ENCODE measurements around the gene PTRHD1.
"Not testable (repeated sequence)": the region's sequence is repeated elsewhere in the genome, so short reads cannot be mapped to it uniquely, and the experiment has no call there.

PTRHD1 gene

DNA sequence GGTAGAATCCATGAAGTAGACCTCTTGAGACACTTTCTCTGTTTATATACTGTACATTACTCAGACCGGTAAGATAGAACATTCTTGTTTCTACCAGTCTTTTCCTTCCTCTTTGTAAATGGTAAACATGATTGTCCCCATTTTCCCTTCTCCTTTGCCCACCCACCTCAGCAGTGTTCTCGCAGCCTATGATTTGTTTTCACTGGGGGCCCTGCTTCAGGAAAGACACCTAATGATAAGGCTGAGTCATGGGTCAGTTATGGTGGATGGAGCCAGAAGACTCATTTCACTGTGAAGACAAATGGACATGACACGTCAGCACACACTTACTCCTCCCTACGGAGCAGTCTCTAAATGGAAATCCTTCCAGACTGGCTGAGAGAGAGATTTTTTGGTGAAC lies 23.7 kb upstream of the PTRHD1 start:
- no peak overlapping the region for H3K4me3 ChIP-seq (ENCODE audit: low read length)

DNA sequence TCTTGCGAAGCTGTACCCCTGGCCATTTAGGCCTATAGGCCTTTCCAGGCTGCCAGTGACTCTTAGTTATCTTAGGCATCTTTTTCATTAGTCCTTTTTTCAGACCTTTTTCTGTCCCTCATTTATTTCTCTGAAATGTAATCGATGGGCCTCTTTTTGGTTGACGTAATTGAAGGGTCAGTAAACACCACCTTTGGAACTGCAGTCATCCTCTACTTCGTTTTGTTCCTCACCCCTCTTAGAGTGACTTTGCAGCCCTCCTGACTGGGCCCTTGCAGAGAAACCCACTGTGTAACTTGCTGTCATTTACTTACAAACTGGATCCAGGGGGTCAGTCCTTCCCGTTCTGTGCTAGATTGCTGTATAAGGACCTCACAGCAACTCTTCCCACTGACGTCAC lies 23.2 kb upstream of the PTRHD1 start:
- H3K4me3 ChIP-seq (ENCODE audit: low read length) = no peak overlapping the region
- no peak for DNase-seq (ENCODE audit: low read depth, low spot score)

More for the DNA sequence above, 23.7 kb upstream of the PTRHD1 start:
- no peak for DNase-seq (ENCODE audit: low read depth, low spot score)

- no peak for DNase-seq (ENCODE audit: low read depth, low spot score)
These were observed 22.0 kb upstream of the PTRHD1 start for GRCh38 chr2:24815171-24815570.

DNA sequence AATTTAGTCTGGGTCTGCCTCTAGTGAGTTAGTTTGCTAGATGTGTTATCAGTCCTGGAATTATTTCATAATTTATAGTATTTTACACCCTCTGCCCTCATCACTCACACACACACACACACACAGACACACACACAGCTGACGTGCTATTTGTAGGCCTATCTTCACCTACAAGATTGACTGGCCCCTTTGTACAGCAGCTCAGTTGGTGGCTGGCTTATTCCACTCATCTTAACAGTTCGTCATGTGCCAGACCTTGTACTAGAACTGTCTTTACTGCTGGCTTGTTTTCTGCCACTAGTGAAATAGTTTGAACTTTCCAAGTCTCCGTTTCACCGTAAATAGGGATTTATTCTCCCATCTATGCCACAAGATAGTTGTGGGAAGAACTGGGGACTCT lies 21.3 kb upstream of the PTRHD1 start:
- DNase-seq (ENCODE audit: low read depth, low spot score) = no peak
- no peak overlapping the region for H3K4me3 ChIP-seq (ENCODE audit: low read length)

More at GRCh38 chr2:24815171-24815570, 22.0 kb upstream of the PTRHD1 start:
- no peak overlapping the region for H3K4me3 ChIP-seq (ENCODE audit: low read length)

GRCh38 chr2:24813691-24814137 lies 20.5 kb upstream of the PTRHD1 start:
- H3K4me3 ChIP-seq (ENCODE audit: low read length) = no peak overlapping the region
- DNase-seq (ENCODE audit: low read depth, low spot score) = no peak

DNA sequence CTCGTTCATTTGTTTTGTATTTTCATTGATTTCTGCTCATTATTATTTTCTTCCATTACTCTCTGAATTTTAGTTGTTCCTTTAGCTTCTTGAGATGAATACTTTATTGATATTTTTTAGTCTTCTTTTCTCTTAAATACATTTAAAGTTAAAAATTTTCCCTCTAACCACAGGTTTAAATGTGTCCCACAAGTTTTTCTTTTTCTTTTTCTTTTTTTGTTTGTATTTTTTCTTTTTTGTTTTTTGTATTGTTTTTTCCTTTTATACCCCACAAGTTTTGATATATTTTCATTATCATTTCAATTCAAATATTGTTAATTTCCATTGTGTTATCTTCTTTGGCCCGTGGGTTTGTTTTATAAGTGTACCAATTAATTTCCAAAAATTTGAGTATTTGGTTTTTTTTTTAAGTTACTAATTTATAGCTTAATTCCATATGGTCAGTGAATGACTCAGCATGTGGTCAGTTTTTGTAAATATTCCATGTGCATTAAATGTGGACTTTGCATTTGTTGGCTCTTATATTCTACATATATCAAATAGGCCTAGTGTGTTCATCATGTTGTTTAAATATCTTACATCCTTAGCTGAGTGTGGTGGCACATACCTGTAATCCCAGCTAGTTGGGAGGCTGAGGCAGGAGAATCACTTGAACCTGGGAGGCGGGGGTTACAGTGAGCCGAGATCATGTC lies 16.3 kb upstream of the PTRHD1 start:
- DNase-seq (ENCODE audit: low read depth, low spot score) = no peak
- no peak overlapping the region for H3K4me3 ChIP-seq (ENCODE audit: low read length)

DNA sequence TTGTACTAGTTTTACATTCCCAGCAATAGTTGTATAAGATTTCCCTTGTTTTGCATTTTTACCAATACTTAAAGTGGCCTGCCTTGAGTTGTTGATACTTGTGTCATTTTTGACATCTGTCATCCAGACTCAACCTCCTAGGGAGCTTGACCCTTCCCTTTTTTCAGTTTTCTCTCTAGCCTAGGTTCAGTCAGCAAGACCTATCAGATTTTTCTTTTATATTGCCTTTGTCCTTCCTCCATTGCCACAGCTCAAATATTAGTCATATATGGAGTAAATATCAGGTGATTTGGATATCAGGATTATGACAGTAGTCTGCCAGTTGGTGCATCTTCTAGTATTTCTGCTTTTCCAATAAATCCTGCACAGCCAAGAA lies 13.5 kb upstream of the PTRHD1 start:
- no peak for DNase-seq (ENCODE audit: low read depth, low spot score)
- H3K4me3 ChIP-seq (ENCODE audit: low read length) = no peak overlapping the region

GRCh38 chr2:24805811-24806660 lies 12.8 kb upstream of the PTRHD1 start:
- not testable (repeated sequence) for DNase-seq (ENCODE audit: low read depth, low spot score); H3K4me3 ChIP-seq (ENCODE audit: low read length)

- DNase-seq (ENCODE audit: low read depth, low spot score); H3K4me3 ChIP-seq (ENCODE audit: low read length): not testable (repeated sequence)
These were observed 7.3 kb upstream of the PTRHD1 start for GRCh38 chr2:24800487-24800886.

DNA sequence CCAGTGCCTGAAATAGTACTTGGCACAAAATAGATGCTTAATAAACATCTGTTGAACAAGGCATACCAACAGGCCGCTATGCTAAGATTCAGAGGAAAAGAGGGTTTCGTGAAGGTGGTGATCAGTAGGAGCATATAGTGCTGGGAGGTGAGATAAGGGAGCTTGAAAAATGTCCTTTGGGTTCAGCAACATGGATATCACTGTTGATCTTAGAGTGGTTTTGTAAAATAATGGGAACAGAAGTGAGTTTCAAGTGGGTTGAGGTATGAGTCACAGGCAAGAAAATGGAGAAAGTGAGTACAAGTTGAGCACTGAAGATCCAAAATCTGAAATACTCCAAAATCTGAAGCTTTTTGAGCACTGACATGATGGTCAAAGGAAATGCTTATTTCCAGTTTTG lies 4.5 kb upstream of the PTRHD1 start:
- H3K4me3 ChIP-seq (ENCODE audit: low read length) = no peak overlapping the region
- DNase-seq (ENCODE audit: low read depth, low spot score) = no peak

DNA sequence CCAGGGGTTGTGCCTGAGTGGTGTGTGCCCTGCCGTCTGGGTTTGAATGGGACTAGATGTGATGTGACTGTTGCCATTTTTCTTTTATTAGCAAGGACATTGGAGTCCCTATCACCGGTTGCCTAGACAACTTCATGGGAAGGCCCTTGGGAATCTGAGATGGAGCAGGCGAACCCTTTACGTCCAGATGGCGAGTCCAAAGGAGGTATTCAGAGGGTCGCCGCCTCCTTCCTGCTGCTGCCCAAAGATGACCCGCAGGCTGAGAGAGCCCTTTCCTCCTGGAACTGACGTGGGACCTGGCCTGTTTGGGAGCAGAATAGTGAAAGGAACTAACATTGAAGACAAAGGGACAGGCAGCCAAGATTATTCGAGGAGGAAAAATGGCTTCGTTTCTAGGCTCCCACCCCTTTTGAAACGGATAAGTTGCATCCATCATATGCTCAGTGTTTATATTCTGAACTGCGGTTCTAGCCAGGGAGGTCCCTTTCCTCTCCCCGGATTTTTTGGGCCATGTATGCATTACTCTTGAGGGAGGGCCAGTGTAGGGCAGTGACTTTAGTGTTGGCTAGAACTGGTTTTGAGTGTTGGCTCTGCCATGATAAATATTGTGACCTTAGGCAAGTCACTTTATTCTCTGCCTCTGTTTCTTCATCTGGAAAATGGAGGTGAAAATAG lies 707 bp upstream of the PTRHD1 start:
- peak overlapping the region; percentile 99 for H3K4me3 ChIP-seq (ENCODE audit: low read length)
- no peak for DNase-seq (ENCODE audit: low read depth, low spot score)

DNA sequence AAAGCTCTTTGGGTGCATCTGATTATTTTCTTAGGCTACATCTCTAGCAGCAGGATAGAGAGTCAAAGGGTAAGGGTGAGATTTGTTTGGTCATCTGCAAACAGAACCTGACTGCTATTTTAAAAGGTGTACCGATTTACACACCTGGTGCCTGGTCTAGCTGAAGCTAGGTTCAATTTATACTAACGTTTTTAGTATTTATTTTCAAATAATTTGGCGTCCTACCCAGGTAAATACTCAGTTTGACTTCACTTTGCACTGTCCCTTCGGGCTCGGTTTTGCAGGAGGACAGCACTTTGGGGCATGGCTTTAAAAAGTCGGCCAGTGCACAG lies 683 bp downstream of the PTRHD1 start:
- peak overlapping the region; percentile 99 for H3K4me3 ChIP-seq (ENCODE audit: low read length)
- DNase-seq (ENCODE audit: low read depth, low spot score) = no peak

GRCh38 chr2:24791452-24791851 lies 1.7 kb downstream of the PTRHD1 start:
- DNase-seq (ENCODE audit: low read depth, low spot score) = no peak
- no peak overlapping the region for H3K4me3 ChIP-seq (ENCODE audit: low read length)

DNA sequence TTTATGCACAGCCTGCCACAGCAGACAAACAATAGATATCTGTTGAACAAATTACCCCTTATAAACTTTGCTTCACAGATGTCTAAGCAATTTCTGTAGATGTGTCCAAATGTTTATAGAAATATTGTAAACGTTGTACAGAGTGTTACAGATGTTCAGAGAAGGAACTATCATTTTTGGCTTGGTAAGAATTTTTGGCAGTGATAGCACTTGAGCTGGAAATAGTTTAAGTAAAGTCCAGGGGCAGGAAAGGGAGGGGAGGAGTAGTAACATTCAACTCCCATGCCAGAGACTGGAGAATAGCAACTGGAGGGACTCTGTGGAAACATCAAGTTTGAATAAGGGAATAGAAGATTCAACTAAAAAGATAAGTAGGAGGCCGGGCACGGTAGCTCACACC lies 4.4 kb downstream of the PTRHD1 start:
- DNase-seq (ENCODE audit: low read depth, low spot score) = no peak
- H3K4me3 ChIP-seq (ENCODE audit: low read length) = no peak overlapping the region

- DNase-seq (ENCODE audit: low read depth, low spot score) = no peak
- no peak overlapping the region for H3K4me3 ChIP-seq (ENCODE audit: low read length)
These were observed 5.7 kb downstream of the PTRHD1 start for GRCh38 chr2:24787532-24787931.

DNA sequence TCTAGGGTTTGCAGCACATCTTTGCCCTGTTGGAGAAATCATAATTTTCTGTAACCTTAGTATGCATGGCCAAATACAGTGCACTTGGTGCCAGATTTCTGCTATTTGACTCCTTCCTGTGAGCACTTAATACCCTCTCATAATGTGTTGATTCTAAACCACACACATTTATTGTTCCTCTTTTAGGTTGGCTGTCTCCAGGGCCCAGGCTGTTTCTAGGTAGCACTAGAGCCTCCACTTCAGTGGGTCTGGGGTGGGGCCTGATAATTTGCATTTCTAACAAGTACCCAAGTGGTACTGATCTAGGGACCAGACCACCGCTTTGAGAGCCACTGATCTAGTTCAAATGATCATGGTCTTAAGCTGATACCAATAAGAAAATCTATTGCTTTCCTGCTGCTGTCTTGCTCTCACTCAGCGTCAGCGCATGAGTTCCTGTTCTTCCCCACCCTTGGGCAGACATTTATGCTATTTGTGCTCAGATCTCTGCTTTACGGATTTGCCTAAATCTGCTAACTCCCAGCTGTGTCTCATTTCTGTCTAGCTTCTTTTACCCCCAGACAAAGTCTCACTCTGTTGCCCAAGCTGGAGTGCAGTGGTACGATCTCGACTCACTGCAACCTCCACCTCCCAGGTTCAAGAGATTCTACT lies 7.4 kb downstream of the PTRHD1 start:
- H3K4me3 ChIP-seq (ENCODE audit: low read length) = no peak overlapping the region
- no peak for DNase-seq (ENCODE audit: low read depth, low spot score)

DNA sequence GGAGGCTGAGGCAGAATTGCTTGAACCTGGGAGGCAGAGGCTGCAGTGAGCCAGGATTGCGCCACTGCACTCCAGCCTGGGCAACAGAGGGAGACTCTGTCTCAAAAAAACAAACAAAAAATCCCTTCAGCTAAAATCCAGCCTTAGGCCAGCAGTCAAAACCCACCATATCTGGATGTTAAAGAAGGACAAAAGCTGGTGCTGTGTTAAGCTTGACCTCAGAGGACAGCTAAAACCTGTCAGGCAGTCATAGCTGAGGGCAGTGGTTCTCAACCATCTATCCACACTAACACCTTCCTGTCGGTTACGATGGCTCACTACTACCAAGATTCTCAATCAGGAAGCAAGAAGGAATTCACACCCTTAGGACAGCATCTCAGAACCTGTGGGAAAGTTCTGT lies 9.6 kb downstream of the PTRHD1 start:
- no peak overlapping the region for H3K4me3 ChIP-seq (ENCODE audit: low read length)
- no peak for DNase-seq (ENCODE audit: low read depth, low spot score)

GRCh38 chr2:24779116-24779515 lies 14.1 kb downstream of the PTRHD1 start:
- no peak for DNase-seq (ENCODE audit: low read depth, low spot score)
- H3K4me3 ChIP-seq (ENCODE audit: low read length) = no peak overlapping the region

GRCh38 chr2:24774373-24774772 lies 18.8 kb downstream of the PTRHD1 start:
- no peak overlapping the region for H3K4me3 ChIP-seq (ENCODE audit: low read length)
- DNase-seq (ENCODE audit: low read depth, low spot score) = no peak
